HG02678 (cell line): Measurements from ENCODE around the gene SOHLH1.

Experiments
- ATAC-seq: cut with Tn5 transposase; IDR thresholded peaks from one replicate; pipeline ENCODE4 v1.9.1; 2021; ENCODE audit warnings: mild to moderate bottlenecking, moderate library complexity; ENCODE audit not compliant: unreplicated experiment

The SOHLH1 gene

DNA sequence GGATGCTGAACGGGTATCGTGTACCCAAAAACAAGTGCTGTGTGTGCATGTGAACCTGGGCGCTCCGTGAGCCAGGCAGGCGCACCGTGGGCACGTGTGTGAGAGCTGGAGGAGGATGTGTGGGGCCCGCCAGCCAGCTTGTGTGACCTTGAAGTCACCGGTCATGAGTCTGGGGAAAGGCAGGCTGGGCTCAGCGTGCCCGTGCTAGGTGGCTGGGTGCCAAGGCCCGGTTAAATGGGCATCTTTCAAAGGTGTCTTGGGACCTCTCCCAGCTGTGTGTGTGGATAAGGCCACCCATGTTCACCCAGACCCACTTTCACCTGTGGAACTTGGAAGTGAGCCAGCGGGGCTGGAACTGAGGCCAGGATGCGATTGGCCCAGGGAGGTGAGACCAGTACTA, 6.1 kb upstream of the SOHLH1 start:
- ATAC-seq: no peak

DNA sequence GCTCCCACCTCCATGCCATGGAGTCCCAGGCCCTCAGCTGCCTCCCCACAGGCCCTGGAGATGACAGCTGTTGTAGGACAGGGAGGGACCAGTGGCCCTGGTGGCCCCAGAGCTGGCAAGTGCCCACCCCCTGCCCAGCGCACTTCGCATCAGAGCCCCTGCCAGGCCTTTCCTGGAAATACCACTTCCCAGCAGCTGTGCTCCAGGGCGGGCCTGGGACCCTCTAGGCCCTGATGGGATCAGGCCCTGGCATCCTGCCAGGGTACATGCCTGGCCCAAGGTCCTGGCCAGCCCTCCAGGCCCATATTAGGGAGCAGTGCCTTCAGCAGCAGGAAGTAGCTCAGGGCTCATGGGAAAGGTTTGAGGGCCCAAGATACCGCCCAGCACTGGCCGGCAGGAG, 5.2 kb upstream of the SOHLH1 start:
- ATAC-seq: no peak

DNA sequence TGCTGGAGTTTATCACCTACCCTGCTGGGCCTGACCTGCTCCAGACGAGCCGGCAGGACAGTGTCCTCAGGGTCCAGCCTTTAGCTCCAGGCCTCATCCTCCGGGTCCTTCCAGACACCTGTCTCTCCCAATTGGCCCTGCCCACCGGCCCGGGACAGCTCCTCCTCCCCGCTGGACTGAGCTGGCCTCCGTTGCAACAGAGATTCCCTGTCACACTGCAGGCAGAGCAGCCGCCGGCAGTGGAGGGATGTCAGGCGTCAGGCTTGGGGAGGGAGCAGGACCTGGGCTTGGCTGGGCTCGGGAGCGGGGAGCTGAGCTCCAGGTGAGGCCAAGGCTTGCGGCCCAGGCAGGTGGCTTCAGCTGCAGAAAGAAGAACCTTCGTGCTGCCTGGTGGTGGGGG, 4.4 kb upstream of the SOHLH1 start:
- no peak for ATAC-seq

DNA sequence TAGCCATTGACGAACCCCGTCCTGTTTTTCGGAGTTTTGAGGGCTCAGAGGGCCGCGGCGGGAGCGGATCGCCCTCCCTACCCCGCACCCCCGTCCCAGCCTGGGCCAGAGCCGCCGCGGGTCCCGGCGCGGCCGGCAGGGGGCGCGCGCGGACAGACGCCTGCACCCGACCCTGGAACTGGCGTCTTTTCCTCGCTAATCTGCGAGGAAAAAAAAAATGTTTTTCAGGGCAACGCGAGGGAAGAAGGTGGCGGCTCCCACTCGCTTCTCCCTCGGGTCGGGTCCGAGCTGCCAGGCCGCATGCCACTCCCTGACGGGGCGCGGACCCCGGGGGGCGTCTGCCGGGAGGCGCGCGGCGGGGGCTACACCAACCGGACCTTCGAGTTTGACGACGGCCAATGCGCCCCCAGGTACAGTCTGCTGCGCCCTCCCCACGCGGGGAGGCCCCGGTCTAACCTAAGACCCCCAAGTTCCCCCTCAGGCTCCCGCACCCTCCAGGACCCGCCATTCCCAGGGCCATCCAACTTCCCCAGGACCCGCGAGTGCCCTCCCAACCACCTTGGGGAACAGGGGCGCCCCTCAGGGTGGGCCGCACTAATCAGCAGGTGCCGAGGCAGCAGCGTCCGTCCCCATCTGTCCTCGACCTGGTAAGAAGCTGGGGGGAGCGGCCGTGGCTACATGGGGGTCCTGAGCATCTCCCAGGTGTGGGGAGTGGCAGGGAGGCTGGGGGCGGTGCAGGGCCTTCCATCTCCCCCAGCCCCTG, 2.9 kb upstream of the SOHLH1 start, which contains the start of gene KCNT1:
TSS of gene KCNT1 (plus strand) at position 227 of the 763 bp plus-strand sequence. CDS start at position 301, 74 bp downstream.
- no peak for ATAC-seq

DNA sequence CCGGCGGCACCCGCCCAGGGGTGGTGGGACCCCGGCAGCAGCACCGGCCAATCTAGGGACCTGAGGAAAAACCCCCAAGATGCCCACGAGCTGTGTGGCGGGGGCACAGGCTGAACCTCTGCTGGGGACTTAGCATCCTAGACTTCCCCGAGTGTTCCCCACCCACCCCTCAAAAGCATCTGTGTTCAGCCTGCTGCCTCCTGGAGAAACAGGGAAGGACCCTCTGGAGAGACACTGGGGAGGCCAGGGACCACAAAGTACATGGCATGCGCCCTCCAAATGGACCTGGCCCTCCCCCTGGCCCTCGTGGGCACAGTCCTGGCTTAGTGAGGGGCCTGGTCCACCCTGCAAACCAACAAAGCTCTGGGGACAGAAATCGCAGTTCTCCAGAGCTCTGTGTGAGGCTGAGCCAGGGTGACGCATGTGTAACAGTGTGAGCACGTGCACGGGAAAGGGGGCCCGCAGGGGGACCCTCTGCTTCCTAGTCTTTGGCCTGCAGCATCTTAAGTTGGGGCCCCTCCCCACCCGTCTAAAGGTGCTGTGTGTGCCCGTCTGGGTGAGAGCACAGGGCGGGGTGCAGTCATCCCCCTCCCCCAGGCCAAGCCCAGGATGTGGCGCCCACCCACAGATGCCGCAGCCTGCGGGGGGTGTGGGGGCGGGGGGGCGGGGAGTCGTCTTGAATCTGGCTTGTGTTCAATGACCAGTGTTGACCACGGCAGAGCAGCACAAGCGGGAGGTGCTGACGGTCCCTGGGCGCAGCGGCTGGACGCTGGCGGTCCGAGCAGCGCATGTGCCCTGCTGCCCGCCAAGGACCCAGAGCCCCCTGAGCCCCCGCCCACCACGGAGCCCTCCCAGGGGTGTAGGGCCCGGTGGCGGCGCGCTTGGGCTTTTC, 2.0 kb upstream of the SOHLH1 start:
- no peak for ATAC-seq

DNA sequence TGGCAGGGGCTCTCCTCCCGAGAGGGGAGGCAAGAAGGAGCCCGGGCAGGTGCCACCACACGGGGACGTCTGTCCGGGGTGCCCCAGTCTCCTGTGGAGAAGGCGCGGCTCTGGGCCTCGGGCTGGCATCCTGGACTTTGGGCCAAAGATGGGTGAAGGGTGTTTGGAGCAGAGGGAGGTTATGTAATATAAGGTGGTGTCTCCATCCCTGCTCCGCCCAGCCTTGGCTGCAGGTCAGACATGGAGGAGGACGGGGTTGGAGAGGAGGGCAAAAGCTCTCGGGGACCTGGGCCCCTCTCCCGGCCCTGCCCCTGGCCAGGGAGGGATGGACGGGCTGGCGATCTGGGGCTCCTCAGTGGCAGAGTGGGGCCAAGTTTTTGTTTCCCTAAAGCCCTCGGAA, 1.2 kb upstream of the SOHLH1 start:
- ATAC-seq: no peak

DNA sequence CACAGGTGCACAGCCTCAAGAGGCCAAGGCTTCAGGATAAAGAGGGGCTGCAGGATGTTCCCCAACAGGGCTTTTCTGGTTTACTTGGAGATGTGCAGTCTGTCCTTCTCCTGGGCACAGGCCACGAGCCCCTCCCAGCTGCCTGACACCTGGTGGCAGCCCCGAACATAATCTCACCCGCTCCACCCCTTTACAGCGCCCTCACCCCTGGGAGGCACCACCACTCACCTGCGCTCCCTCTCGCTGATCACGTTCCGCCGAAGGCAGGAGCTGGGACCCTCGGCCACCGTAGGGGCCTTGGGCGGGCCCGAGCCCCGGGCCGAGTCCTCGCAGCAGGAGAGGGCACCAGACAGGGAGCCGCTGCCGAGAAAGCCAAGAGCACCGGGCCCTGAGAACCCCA, 514 bp downstream of the SOHLH1 start:
- no peak for ATAC-seq

DNA sequence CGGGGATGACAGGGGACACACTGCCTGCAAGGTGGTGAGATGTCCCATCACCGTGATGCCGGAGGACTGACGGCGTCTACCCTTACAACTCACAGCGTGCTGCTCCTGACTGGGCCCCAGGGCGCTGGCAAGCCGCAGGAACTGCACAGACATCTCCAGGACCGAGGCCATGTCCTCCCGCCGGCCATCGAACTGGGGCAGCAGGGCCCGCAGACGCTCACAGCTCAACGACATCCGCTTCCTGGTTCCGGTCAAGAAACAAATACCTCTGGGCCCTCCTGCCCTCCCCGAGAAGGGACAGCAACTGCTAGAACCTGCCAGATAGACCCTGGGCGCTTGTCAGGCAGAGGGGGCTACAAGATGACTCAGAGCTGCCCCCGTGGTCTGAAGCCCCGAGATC, 1.0 kb downstream of the SOHLH1 start:
- no peak for ATAC-seq

DNA sequence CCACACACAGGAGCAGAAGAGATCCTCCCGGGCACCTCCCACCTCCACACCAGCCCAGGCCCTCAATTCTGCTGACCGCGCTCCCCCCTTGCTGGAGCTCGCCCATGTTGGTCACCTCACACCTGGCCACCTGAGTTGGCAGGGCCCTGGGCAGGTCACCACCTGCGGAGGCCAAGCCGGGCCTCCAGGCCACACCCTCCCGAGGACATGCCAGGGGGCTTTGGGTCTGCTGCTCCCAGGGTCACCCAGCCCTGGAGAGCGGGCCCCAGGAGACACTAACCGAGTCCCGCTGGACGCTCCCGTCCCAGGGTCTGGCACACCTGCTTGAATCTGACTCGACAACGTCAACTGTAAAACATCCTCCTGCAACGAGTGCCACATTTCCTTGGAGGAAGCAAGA, 2.1 kb downstream of the SOHLH1 start:
- no peak for ATAC-seq

DNA sequence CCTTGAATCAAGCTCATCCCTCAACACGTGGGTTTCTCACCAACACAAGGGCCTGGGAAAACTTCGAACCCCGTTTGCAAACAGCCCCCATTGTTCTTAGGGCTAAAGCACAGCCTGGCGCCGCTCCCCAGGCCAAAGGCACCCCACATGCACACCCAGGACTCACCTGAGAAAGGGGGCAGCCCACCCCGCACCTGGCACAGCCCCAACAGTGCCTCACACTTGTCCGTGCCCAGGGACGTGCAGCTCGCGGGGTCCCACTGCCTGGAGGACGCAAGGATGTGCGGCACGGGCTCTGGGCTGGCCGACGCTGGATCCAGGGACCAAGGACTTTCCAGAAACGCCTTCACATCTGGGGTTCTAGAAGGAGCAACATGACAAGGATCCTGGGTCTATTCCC, 2.8 kb downstream of the SOHLH1 start:
- no peak for ATAC-seq

DNA sequence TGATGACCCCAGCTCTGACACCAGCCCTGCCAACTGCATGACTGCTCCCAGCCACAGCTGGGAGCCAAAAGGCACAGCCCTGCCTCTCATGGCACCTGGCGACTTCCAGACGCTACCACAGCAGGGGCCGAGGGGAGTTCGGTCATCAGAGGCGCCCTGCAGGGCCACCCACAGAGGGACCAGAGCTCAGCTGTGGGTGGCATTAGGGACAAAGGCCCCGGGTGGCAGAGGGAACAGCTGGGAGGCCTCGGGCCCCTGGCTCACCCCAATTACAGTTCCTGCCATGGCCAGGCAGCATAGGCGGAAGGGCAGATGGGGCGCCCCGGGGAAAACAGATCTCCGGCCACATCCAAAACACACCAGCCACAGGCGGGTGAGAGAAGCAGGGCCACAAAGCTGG, 3.6 kb downstream of the SOHLH1 start:
- no peak for ATAC-seq

DNA sequence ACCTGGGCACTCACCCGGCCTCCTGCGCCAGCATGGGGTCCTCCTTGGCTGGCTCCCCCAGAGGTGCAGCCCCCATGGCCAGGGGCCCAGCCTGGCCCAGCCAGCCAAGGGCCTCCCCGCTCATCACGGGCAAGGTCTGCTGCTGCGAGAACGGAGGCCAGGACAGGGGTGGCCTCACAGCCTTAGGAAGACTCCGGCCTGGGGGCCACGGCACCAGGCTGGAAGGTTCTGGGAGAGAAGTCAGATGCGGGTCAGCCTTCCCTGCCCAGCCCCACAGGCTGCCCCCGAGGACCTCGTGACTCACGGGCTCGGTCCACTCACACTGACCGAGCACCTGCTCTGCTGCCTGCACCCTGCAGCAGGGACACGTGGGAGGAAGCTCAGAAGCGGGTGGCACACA, 4.2 kb downstream of the SOHLH1 start:
- ATAC-seq: no peak

DNA sequence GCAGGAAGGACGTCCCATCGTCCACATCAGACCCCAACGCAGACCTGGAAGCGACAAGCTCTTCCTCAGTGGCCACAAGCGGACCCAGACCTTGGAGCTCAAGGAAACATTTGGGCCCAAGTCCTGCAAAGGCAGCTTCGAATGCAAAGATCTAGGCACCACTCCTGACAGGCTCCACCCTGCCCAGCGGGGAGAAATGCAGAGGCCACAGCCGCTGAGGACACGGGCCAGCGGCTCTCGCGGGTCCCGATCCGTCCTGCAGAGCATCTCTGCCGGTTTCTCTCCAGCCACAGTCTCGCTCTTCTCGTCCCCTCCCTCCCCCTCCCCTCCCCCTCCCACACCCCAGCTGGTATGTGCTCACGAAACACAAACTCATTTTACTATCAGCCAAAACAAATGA, 4.9 kb downstream of the SOHLH1 start:
- ATAC-seq: no peak

DNA sequence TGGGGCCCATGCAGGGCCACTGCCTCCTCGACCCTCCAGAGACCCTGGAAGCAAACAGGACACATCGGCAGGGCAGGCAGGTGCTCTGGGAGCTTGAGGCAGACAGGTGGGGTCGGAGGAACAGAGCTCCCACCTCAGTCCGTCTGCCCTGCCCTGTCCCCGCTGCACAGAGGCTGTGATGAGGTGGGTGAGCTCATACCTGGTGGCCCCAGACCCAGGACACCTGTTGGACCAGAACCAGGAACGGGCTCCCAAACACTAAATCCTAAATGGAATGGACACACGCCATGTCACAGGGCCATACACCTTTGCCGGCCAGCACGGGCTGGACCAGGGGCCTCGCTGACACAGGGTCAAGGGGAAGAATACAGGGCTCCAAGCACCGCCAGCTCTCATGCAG, 5.5 kb downstream of the SOHLH1 start:
- ATAC-seq: no peak

DNA sequence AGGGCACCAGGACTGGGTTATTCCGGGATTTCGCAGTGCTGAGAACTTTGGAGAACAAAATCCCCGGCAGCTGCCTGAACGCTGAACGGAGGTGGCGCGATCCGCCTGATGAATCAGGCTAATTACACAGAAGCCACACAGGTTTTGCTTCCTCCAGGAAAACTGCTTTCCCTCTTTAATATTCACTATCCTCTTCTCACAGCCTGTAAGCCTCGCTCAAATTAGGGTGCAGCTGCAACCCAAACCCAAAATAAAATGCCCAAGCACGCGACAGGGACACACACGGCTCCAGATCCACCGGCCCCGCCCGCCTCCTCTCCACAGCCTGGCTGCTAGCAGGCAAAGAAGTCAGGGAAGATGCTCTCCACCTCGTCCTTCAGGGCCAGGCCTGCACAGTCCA, 6.0 kb downstream of the SOHLH1 start:
- ATAC-seq: no peak

DNA sequence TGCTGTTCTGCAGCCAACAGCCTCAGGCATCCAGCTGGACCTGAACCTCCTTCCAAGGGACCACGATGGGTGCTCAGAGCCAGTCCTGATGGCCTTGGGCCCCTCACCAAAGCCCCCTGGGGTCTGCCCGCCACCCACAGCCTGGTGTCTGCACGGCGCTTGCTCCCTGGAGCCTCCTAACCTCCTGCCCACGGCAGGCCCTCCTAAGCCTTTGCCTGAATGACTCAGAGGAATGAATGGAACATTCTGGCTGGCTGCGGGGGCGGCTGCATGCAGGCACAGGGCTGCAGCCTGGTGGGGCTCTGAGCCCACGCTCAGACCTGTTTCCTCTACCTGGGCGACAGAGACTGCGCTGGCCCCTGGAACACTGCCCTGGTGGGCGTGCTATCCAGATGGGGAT, 6.9 kb downstream of the SOHLH1 start:
- ATAC-seq: no peak

DNA sequence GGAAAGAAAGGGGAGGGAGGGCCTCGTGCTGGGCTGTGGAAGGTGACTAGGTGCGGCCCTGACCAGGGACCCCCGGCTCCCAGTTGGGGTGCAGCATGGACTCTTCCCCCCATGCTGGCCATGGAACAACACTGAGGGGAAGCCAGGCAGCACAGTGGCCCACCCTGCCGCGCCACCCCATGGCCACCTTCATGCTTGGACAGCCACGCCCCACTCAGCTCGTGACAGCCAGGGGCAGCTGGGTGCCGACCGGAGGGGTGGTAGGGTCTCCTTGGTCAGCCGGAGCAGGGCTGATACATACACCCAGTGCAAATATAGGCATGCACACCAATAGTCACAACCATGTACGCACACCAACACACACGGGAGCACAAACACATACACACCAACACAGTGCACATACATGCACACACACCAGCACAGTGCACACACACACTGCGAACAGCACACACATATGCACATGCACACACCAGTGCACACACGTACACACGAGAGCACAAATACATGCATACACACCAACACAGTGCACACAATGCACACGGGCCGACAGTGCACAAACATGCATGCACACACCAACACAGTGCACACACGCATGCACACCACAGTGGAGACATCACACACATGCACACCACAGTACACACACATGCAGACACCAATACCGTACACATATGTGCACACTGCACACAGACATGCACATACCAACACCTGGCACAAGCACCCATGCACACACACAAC, 8.3 kb downstream of the SOHLH1 start:
- no peak for ATAC-seq

DNA sequence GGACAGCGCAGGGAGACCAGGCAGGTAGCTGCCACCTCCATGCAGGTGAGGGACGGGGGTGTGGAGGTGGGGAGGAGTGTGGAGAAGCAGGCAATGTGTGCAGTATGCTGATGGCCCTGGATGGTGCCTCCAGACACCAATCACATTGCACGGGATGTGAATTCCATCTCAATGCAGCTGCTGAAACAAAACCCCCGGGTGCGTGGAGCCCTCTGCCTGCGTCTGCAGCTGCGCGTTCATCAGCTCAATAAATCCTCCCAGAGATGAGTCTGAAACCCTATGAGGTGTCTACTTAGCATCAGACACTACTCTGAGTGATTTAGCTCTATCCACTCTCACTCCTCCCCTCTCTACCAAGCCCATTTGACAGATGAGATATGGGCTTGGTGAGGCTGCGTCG, 10.3 kb downstream of the SOHLH1 start:
- no peak for ATAC-seq

DNA sequence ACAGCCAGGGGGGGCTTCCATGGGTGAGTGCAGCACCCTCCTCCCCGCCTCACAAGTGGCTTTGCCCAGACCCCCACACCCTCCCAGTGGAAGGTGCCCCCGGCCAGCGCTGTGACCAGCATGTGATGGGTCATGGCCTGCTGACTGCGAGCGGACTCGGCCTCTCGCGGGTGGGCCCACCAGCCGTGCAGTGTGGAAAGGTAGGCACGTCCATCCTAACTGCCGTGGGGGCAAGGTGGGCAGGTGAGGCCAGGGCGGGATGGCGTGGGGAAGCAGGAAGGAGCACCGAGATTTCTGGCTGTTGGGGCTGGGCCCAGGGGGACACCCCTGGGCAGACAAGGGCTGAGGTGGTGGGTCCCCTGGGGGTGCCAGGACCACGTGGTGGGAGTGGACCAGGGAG, 12.1 kb downstream of the SOHLH1 start:
- ATAC-seq: no peak

DNA sequence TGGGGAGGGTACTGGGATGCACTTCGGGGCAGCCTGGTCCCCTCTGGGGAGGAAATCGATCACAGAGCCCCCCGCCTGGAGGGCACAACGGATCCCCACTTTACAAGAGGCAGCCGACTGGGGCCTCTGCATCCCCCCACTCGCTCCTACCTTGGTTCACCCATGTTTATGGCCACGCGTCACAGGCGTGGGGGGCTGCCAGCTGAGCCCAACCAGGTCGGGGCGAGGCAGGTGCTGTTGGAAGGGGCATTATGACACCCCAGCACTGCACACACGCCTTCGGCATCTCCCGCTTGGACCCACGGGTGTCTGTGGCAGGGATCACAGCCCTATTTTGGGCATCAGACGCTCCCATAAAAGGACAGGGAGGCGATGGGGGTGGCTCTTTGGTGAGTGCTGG, 14.6 kb downstream of the SOHLH1 start:
- ATAC-seq: no peak

DNA sequence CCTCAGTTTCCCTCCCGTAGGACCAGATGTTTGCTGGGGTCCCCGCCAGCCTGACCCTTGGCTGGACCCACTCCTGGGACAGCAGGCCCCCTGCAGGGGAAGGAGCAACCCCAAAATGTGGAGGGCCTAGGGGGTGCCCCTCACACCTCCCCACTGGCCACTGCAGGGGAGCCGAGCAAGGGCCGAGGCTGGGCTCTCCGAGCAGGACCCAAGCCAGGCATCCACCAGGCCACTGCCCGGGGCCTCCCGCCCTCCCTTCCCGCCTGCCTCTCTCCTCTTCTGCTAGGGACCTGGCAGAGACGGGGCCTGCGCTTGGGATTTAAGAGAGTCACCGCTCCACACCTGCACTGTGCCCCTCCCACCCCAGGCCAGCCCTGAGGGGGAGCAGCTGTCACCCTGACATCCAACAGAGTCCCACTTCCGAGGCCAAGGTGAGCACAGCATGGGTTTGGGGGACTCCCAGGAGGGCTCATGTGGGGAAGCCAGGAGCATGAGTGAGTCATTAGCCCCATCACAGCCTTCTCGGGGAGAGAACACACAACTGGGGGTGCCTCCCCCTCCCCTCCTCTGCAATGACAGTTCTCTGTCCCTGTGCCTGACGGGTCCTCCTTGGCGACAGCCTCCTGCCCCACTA, 15.8 kb downstream of the SOHLH1 start:
- ATAC-seq: no peak
